SK-N-SH treated with all-trans-retinoic acid at 6 μM for 48 hours (cell line): Measurements from ENCODE around the gene TRIM54.

Experiments
- ATAC-seq: fragments of 200-7000 bp; cut with Tn5 transposase; 3 replicates; pipeline ENCODE4 v1.9.1; 2020; ENCODE audit warnings: mild to moderate bottlenecking, moderate library complexity
- ARNTL ChIP-seq: fragments of 450-650 bp; formaldehyde crosslinking; IDR thresholded peaks from 2 replicates; pipeline ENCODE4 v1.5.0; 2020; ENCODE audit warnings: low read depth, mild to moderate bottlenecking, moderate library complexity, borderline replicate concordance
- BACH2 ChIP-seq: fragments of 250-450 bp; sonication (Bioruptor Pico); IDR thresholded peaks from 2 replicates; pipeline ENCODE4 v1.9.0; 2021; ENCODE audit warnings: mild to moderate bottlenecking, borderline replicate concordance
- ESRRG ChIP-seq: fragments of 250-450 bp; sonication (Bioruptor Pico); IDR thresholded peaks from 2 replicates; pipeline ENCODE4 v1.6.1; 2021; ENCODE audit warnings: mild to moderate bottlenecking
- GLIS3 ChIP-seq: fragments of 250-450 bp; sonication (Bioruptor Pico); IDR thresholded peaks from 2 replicates; pipeline ENCODE4 v1.5.0; 2020; ENCODE audit warnings: mild to moderate bottlenecking, moderate library complexity
- ISL1 ChIP-seq: fragments of 250-450 bp; sonication (Bioruptor Pico); IDR thresholded peaks from 2 replicates; pipeline ENCODE4 v2.1.2; 2022; ENCODE audit warnings: mild to moderate bottlenecking, moderate library complexity
- OSR1 ChIP-seq: fragments of 250-450 bp; sonication (Bioruptor Pico); IDR thresholded peaks from 2 replicates; pipeline ENCODE4 v1.8.0; 2022; ENCODE audit warnings: moderate library complexity, mild to moderate bottlenecking, inconsistent platforms
- RARB ChIP-seq: fragments of 250-450 bp; sonication (Bioruptor Pico); IDR thresholded peaks from 2 replicates; pipeline ENCODE4 v1.8.0; 2021; ENCODE audit warnings: mild to moderate bottlenecking, moderate library complexity
- SNAI2 ChIP-seq: fragments of 250-450 bp; sonication (Bioruptor Pico); IDR thresholded peaks from 2 replicates; pipeline ENCODE4 v1.5.0; 2020; ENCODE audit warnings: mild to moderate bottlenecking, moderate library complexity
- TCF4 ChIP-seq: fragments of 250-450 bp; sonication (Bioruptor Pico); IDR thresholded peaks from 2 replicates; pipeline ENCODE4 v1.8.0; 2021; ENCODE audit warnings: mild to moderate bottlenecking, moderate library complexity, borderline replicate concordance
- TOX ChIP-seq: fragments of 250-450 bp; sonication (Bioruptor Pico); IDR thresholded peaks from 2 replicates; pipeline ENCODE4 v1.8.0; 2021; ENCODE audit warnings: mild to moderate bottlenecking, moderate library complexity, borderline replicate concordance
- ZC3H10 ChIP-seq: fragments of 250-450 bp; sonication (Bioruptor Pico); IDR thresholded peaks from 2 replicates; pipeline ENCODE4 v1.5.1; 2021; ENCODE audit warnings: mild to moderate bottlenecking, moderate library complexity
- ZNF565 ChIP-seq: fragments of 450-650 bp; formaldehyde crosslinking; conservative IDR thresholded peaks from 2 replicates; pipeline ENCODE4 v1.5.0; 2020; ENCODE audit warnings: low read depth, mild to moderate bottlenecking, moderate library complexity
- ZNF70 ChIP-seq: fragments of 450-650 bp; formaldehyde crosslinking; IDR thresholded peaks from 2 replicates; pipeline ENCODE4 v1.5.0; 2020; ENCODE audit warnings: mild to moderate bottlenecking, moderate library complexity
- ZNF8 ChIP-seq: fragments of 450-650 bp; formaldehyde crosslinking; IDR thresholded peaks from 2 replicates; pipeline ENCODE4 v1.5.0; 2020; ENCODE audit warnings: mild to moderate bottlenecking, moderate library complexity
- TF ChIP-seq, protein P1 (sequence below): fragments of 250-450 bp; sonication (Bioruptor Pico); IDR thresholded peaks from 2 replicates; pipeline ENCODE4 v1.5.1; 2021; ENCODE audit warnings: mild to moderate bottlenecking, moderate library complexity
- TF ChIP-seq, protein P2 (sequence below): fragments of 250-450 bp; sonication (Bioruptor Pico); IDR thresholded peaks from 2 replicates; pipeline ENCODE4 v1.8.0; 2020; ENCODE audit warnings: mild to moderate bottlenecking, moderate library complexity, borderline replicate concordance
- TF ChIP-seq, protein P3 (sequence below): fragments of 250-450 bp; sonication (Bioruptor Pico); IDR thresholded peaks from 2 replicates; pipeline ENCODE4 v1.8.0; 2021; ENCODE audit warnings: low read depth, mild to moderate bottlenecking, moderate library complexity, borderline replicate concordance
- TF ChIP-seq, protein P4 (sequence below): fragments of 250-450 bp; sonication (Bioruptor Pico); IDR thresholded peaks from 2 replicates; pipeline ENCODE4 v1.5.1; 2020; ENCODE audit warnings: low read depth, mild to moderate bottlenecking, moderate library complexity
- TF ChIP-seq, protein P5 (sequence below): fragments of 250-450 bp; sonication (Bioruptor Pico); IDR thresholded peaks from 2 replicates; pipeline ENCODE4 v1.5.0; 2020; ENCODE audit warnings: mild to moderate bottlenecking, moderate library complexity

The TRIM54 gene, protein sequence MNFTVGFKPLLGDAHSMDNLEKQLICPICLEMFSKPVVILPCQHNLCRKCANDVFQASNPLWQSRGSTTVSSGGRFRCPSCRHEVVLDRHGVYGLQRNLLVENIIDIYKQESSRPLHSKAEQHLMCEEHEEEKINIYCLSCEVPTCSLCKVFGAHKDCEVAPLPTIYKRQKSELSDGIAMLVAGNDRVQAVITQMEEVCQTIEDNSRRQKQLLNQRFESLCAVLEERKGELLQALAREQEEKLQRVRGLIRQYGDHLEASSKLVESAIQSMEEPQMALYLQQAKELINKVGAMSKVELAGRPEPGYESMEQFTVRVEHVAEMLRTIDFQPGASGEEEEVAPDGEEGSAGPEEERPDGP

DNA sequence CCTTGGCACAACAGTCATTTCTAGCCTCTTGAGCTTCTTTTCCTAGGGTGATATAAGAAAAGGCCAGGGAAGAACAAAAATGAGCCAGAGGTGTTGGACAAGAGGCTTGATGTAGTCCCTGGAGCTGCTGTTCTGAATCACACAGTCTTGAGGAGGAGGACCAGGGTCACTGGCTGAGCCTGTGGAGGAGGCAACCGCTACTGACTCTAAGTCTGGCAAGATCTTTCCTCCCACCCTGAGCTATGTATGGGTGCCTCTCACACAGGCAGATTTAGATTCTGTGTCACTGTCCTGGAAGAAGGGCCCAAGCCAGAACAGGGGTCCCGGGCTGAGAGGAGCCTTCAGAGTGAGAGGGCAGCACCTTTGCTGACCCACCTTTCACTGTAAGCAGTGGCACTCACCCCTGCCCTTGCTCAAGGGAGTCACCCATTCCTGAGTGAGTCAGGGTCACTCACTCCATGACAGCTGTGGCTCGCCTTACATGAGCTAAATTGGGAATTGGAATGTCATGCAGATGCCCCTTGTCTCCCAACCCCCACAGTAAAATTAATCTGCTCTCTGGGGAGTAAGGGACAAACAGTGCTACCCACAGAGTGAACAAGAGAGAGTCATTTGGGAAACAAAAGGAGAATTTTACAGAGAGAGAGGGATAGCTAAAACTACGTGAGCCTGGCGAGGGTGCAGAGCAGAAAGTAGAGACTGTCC, at the start of gene TRIM54:
TSS of gene TRIM54 (plus strand) at position 575 of the 705 bp plus-strand sequence. CDS start 303 bp downstream, outside the sequence.
- ATAC-seq, result no peak
- TF ChIP-seq TCF4 (CRISPR knock-in tag) (no peak), RARB (CRISPR knock-in tag) (no peak), SNAI2 (no peak), ESRRG (no peak), OSR1 (CRISPR knock-in tag) (no peak), ZNF565 (CRISPR knock-in tag) (no peak), ARNTL (CRISPR knock-in tag) (no peak), TOX (no peak), GLIS3 (CRISPR knock-in tag) (no peak), ZNF8 (CRISPR knock-in tag) (no peak), ZC3H10 (no peak), ISL1 (CRISPR knock-in tag) (no peak)
- TF ChIP-seq, protein P1, sequence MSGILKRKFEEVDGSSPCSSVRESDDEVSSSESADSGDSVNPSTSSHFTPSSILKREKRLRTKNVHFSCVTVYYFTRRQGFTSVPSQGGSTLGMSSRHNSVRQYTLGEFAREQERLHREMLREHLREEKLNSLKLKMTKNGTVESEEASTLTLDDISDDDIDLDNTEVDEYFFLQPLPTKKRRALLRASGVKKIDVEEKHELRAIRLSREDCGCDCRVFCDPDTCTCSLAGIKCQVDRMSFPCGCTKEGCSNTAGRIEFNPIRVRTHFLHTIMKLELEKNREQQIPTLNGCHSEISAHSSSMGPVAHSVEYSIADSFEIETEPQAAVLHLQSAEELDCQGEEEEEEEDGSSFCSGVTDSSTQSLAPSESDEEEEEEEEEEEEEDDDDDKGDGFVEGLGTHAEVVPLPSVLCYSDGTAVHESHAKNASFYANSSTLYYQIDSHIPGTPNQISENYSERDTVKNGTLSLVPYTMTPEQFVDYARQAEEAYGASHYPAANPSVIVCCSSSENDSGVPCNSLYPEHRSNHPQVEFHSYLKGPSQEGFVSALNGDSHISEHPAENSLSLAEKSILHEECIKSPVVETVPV (CRISPR knock-in tag), result no peak
- TF ChIP-seq, protein P2, sequence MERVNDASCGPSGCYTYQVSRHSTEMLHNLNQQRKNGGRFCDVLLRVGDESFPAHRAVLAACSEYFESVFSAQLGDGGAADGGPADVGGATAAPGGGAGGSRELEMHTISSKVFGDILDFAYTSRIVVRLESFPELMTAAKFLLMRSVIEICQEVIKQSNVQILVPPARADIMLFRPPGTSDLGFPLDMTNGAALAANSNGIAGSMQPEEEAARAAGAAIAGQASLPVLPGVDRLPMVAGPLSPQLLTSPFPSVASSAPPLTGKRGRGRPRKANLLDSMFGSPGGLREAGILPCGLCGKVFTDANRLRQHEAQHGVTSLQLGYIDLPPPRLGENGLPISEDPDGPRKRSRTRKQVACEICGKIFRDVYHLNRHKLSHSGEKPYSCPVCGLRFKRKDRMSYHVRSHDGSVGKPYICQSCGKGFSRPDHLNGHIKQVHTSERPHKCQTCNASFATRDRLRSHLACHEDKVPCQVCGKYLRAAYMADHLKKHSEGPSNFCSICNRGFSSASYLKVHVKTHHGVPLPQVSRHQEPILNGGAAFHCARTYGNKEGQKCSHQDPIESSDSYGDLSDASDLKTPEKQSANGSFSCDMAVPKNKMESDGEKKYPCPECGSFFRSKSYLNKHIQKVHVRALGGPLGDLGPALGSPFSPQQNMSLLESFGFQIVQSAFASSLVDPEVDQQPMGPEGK, result no peak
- TF ChIP-seq, protein P3, sequence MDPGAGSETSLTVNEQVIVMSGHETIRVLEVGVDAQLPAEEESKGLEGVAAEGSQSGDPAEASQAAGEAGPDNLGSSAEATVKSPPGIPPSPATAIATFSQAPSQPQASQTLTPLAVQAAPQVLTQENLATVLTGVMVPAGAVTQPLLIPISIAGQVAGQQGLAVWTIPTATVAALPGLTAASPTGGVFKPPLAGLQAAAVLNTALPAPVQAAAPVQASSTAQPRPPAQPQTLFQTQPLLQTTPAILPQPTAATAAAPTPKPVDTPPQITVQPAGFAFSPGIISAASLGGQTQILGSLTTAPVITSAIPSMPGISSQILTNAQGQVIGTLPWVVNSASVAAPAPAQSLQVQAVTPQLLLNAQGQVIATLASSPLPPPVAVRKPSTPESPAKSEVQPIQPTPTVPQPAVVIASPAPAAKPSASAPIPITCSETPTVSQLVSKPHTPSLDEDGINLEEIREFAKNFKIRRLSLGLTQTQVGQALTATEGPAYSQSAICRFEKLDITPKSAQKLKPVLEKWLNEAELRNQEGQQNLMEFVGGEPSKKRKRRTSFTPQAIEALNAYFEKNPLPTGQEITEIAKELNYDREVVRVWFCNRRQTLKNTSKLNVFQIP (CRISPR knock-in tag), result no peak
- TF ChIP-seq, protein P4, sequence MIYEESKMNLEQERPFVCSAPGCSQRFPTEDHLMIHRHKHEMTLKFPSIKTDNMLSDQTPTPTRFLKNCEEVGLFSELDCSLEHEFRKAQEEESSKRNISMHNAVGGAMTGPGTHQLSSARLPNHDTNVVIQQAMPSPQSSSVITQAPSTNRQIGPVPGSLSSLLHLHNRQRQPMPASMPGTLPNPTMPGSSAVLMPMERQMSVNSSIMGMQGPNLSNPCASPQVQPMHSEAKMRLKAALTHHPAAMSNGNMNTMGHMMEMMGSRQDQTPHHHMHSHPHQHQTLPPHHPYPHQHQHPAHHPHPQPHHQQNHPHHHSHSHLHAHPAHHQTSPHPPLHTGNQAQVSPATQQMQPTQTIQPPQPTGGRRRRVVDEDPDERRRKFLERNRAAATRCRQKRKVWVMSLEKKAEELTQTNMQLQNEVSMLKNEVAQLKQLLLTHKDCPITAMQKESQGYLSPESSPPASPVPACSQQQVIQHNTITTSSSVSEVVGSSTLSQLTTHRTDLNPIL (CRISPR knock-in tag), result no peak
- TF ChIP-seq, protein P5, sequence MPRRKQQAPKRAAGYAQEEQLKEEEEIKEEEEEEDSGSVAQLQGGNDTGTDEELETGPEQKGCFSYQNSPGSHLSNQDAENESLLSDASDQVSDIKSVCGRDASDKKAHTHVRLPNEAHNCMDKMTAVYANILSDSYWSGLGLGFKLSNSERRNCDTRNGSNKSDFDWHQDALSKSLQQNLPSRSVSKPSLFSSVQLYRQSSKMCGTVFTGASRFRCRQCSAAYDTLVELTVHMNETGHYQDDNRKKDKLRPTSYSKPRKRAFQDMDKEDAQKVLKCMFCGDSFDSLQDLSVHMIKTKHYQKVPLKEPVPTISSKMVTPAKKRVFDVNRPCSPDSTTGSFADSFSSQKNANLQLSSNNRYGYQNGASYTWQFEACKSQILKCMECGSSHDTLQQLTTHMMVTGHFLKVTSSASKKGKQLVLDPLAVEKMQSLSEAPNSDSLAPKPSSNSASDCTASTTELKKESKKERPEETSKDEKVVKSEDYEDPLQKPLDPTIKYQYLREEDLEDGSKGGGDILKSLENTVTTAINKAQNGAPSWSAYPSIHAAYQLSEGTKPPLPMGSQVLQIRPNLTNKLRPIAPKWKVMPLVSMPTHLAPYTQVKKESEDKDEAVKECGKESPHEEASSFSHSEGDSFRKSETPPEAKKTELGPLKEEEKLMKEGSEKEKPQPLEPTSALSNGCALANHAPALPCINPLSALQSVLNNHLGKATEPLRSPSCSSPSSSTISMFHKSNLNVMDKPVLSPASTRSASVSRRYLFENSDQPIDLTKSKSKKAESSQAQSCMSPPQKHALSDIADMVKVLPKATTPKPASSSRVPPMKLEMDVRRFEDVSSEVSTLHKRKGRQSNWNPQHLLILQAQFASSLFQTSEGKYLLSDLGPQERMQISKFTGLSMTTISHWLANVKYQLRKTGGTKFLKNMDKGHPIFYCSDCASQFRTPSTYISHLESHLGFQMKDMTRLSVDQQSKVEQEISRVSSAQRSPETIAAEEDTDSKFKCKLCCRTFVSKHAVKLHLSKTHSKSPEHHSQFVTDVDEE (CRISPR knock-in tag), result no peak

DNA sequence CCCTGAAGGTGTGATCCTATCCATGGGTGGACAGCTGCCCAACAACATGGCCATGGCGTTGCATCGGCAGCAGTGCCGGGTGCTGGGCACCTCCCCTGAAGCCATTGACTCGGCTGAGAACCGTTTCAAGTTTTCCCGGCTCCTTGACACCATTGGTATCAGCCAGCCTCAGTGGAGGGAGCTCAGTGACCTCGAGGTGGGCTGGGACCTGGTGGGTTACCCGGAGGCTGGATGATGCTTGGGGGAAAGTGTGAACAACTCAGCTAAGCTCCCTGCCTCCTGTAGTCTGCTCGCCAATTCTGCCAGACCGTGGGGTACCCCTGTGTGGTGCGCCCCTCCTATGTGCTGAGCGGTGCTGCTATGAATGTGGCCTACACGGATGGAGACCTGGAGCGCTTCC, 48.9 kb upstream of the TRIM54 start:
- no peak for ATAC-seq
- TF ChIP-seq ZNF70 (CRISPR knock-in tag) (no peak), ISL1 (CRISPR knock-in tag) (no peak), BACH2 (CRISPR knock-in tag) (no peak), SNAI2 (no peak), ESRRG (no peak), TOX (no peak), RARB (CRISPR knock-in tag) (no peak), GLIS3 (CRISPR knock-in tag) (no peak)
- TF ChIP-seq, protein P5 (CRISPR knock-in tag), result no peak
